ENCODE measurements around the gene GRIA3.

DNA sequence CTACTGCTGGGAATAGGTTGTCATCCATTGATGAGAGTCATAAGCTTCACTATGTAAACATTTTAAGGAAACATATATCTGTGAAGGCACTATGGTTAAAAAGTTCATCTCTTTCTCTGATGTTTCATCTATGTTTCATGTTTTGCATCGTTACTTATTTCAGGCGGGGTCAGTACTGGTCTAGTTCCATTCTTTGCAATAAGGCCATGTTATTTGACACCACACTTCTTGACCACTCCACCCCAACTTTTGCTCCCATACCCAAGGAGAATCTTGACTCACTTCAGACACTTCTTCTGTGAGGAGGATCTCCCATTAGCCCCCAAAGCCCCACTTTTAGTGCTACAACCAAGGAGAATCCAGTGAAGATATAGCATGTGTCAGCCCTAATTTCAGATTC lies 119.4 kb downstream of the GRIA3 start:
- TF ChIP-seq POLR2A (IDR thresholded peaks at IDR 0.05; ENCODE audit: low read depth) (no peak), EP300 (IDR thresholded peaks at IDR 0.05) (no peak)
- TF ChIP-seq, protein P1, sequence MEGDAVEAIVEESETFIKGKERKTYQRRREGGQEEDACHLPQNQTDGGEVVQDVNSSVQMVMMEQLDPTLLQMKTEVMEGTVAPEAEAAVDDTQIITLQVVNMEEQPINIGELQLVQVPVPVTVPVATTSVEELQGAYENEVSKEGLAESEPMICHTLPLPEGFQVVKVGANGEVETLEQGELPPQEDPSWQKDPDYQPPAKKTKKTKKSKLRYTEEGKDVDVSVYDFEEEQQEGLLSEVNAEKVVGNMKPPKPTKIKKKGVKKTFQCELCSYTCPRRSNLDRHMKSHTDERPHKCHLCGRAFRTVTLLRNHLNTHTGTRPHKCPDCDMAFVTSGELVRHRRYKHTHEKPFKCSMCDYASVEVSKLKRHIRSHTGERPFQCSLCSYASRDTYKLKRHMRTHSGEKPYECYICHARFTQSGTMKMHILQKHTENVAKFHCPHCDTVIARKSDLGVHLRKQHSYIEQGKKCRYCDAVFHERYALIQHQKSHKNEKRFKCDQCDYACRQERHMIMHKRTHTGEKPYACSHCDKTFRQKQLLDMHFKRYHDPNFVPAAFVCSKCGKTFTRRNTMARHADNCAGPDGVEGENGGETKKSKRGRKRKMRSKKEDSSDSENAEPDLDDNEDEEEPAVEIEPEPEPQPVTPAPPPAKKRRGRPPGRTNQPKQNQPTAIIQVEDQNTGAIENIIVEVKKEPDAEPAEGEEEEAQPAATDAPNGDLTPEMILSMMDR (IDR thresholded peaks at IDR 0.05) = no peak

Data from esophagus muscularis mucosa (tissue), 4 donors.